CD4-positive, alpha-beta T cell treated with Interleukin-4 for 1 hour (primary cell): ENCODE data around the gene CRACDL.

Source experiments
- DNase-seq, 2 donors: peaks; one replicate each; pipeline ENCODE4 v3.0.0-alpha.2; 2020 to 2022

CRACDL gene

GRCh38 chr2:98799375-98800329 is 136.4 kb downstream of the CRACDL start:
- DNase-seq, result no peak

- no peak for DNase-seq
Observed at GRCh38 chr2:98796775-98797544, 139.1 kb downstream of the CRACDL start.

- no peak for DNase-seq
Observed at GRCh38 chr2:98795891-98796676, 139.9 kb downstream of the CRACDL start.

- no peak for DNase-seq
Observed at GRCh38 chr2:98793897-98794830, 141.9 kb downstream of the CRACDL start.

- no peak for DNase-seq
Observed at GRCh38 chr2:98793275-98793674, 142.8 kb downstream of the CRACDL start.

GRCh38 chr2:98790221-98790620 is 145.8 kb downstream of the CRACDL start:
- DNase-seq, result no peak

- no peak for DNase-seq
Observed at GRCh38 chr2:98787700-98788099, 148.3 kb downstream of the CRACDL start.

GRCh38 chr2:98786179-98786578 is 149.8 kb downstream of the CRACDL start:
- no peak for DNase-seq

GRCh38 chr2:98782570-98782969 is 153.5 kb downstream of the CRACDL start:
- DNase-seq, result no peak

- no peak for DNase-seq
Observed at GRCh38 chr2:98781822-98782221, 154.2 kb downstream of the CRACDL start.

- no peak for DNase-seq
Observed at GRCh38 chr2:98778741-98779483, 157.1 kb downstream of the CRACDL start.

GRCh38 chr2:98778151-98778550 is 157.9 kb downstream of the CRACDL start:
- DNase-seq, result no peak

- DNase-seq, result no peak
Observed at GRCh38 chr2:98777710-98778109, 158.3 kb downstream of the CRACDL start.

GRCh38 chr2:98777076-98777475 is 158.9 kb downstream of the CRACDL start:
- DNase-seq, result no peak

- DNase-seq, result no peak
Observed at GRCh38 chr2:98776136-98776535, 159.9 kb downstream of the CRACDL start.

- no peak for DNase-seq
Observed at GRCh38 chr2:98775146-98775986, 160.7 kb downstream of the CRACDL start.

GRCh38 chr2:98773907-98774306 is 162.1 kb downstream of the CRACDL start:
- DNase-seq, result no peak

GRCh38 chr2:98773169-98773568 is 162.9 kb downstream of the CRACDL start:
- no peak for DNase-seq

- DNase-seq, result no peak
Observed at GRCh38 chr2:98772536-98772935, 163.5 kb downstream of the CRACDL start.
